ENCODE results near the gene DCUN1D2. TPM values are rescaled to one million over a fixed set of nuclear protein-coding genes. Genes with fewer than 3 reads are reported as not detected.

The DCUN1D2 gene
- total RNA-seq, 2 experiments from 2014 or later = 9.2 to 16.5 TPM

- H3K4me2 ChIP-seq (ENCODE audit: low read length) = peak overlapping the region; percentile 81
- no peak for TF ChIP-seq EZH2phosphoT487 (IDR thresholded peaks at IDR 0.05; ENCODE audit: borderline replicate concordance, low read depth, low read length)
- TF ChIP-seq CTCF (conservative IDR thresholded peaks at IDR 0.05; ENCODE audit: low read length) = no peak
- H2AFZ ChIP-seq (ENCODE audit: low read length) = no peak overlapping the region
- H3K79me2 ChIP-seq (ENCODE audit: insufficient read depth, low read depth, low read length) = peaks cover 12% of the 10 kb centered on the region; the same call in 1 of the 2 replicates
- peak overlapping the region; percentile 100 for H3K27ac ChIP-seq (ENCODE audit: low read depth, low read length, poor library complexity, severe bottlenecking)
- H3K9me3 ChIP-seq (ENCODE audit: low read length) = no peaks in the 10 kb centered on the region
- intact Hi-C loops (cut with micrococcal nuclease; ENCODE audit: unreplicated experiment) = no loop called here
- POLR2A ChIA-PET = no interaction called here
- peaks cover 55% of the 10 kb centered on the region for H3K4me1 ChIP-seq (ENCODE audit: insufficient read depth, low read length, poor library complexity, severe bottlenecking)
- CTCF ChIA-PET (ENCODE audit: unreplicated experiment) = no interaction called here
- peak overlapping the region; percentile 52 for H3K4me3 ChIP-seq (ENCODE audit: low read depth, low read length, poor library complexity, severe bottlenecking)
- no peaks in the 10 kb centered on the region for H4K20me1 ChIP-seq (ENCODE audit: insufficient read depth, low read length)
- peaks cover 20% of the 10 kb centered on the region; the same call in 1 of the 2 replicates for H3K36me3 ChIP-seq (ENCODE audit: insufficient read depth, low read length)
- DNase-seq (ENCODE audit: low spot score) = no peak
- no TSS peak for BruUV-seq (replicated peaks)
- no peaks in the 10 kb centered on the region for H3K9me2 ChIP-seq (ENCODE audit: insufficient read depth, low read length)
These were observed 44.0 kb downstream of the DCUN1D2 start for GRCh38 chr13:113446488-113446854.

GRCh38 chr13:113445791-113446487, 44.6 kb downstream of the DCUN1D2 start:
- POLR2A ChIA-PET = no interaction called here
- H3K36me3 ChIP-seq (ENCODE audit: insufficient read depth, low read length) = peaks cover 20% of the 10 kb centered on the region; the same call in 1 of the 2 replicates
- peaks cover 12% of the 10 kb centered on the region; the same call in 1 of the 2 replicates for H3K79me2 ChIP-seq (ENCODE audit: insufficient read depth, low read depth, low read length)
- peak; percentile 91 for DNase-seq (ENCODE audit: low spot score)
- no peaks in the 10 kb centered on the region for H4K20me1 ChIP-seq (ENCODE audit: insufficient read depth, low read length)
- no peaks in the 10 kb centered on the region for H3K9me2 ChIP-seq (ENCODE audit: insufficient read depth, low read length)
- no peaks in the 10 kb centered on the region for H3K9me3 ChIP-seq (ENCODE audit: low read length)
- H2AFZ ChIP-seq (ENCODE audit: low read length) = peak overlapping the region; percentile 55; the same call in 1 of the 2 replicates
- TF ChIP-seq EZH2phosphoT487 (IDR thresholded peaks at IDR 0.05; ENCODE audit: borderline replicate concordance, low read depth, low read length) = no peak
- TF ChIP-seq CTCF (conservative IDR thresholded peaks at IDR 0.05; ENCODE audit: low read length) = no peak
- peaks cover 55% of the 10 kb centered on the region for H3K4me1 ChIP-seq (ENCODE audit: insufficient read depth, low read length, poor library complexity, severe bottlenecking)
- H3K27ac ChIP-seq (ENCODE audit: low read depth, low read length, poor library complexity, severe bottlenecking) = peak overlapping the region; percentile 100
- peak overlapping the region; percentile 92 for H3K4me2 ChIP-seq (ENCODE audit: low read length)
- CTCF ChIA-PET (ENCODE audit: unreplicated experiment) = no interaction called here
- BruUV-seq (replicated peaks) = no TSS peak
- intact Hi-C loops (cut with micrococcal nuclease; ENCODE audit: unreplicated experiment) = no loop called here
- peak overlapping the region; percentile 55 for H3K4me3 ChIP-seq (ENCODE audit: low read depth, low read length, poor library complexity, severe bottlenecking)

- Histone ChIP-seq H3K9me3 (ENCODE audit: low read length) (no peaks in the 10 kb centered on the region), H3K4me2 (ENCODE audit: low read length) (no peak overlapping the region), H3K4me1 (ENCODE audit: insufficient read depth, low read length, poor library complexity, severe bottlenecking) (peaks cover 43% of the 10 kb centered on the region), H2AFZ (ENCODE audit: low read length) (no peak overlapping the region), H3K4me3 (ENCODE audit: low read depth, low read length, poor library complexity, severe bottlenecking) (no peak overlapping the region), H3K36me3 (ENCODE audit: insufficient read depth, low read length) (peaks cover 20% of the 10 kb centered on the region; the same call in 1 of the 2 replicates), H4K20me1 (ENCODE audit: insufficient read depth, low read length) (no peaks in the 10 kb centered on the region), H3K9me2 (ENCODE audit: insufficient read depth, low read length) (no peaks in the 10 kb centered on the region), H3K79me2 (ENCODE audit: insufficient read depth, low read depth, low read length) (peaks cover 12% of the 10 kb centered on the region; the same call in 1 of the 2 replicates), H3K27ac (ENCODE audit: low read depth, low read length, poor library complexity, severe bottlenecking) (peak overlapping the region; percentile 100)
- TF ChIP-seq CTCF (conservative IDR thresholded peaks at IDR 0.05; ENCODE audit: low read length) = no peak
- TF ChIP-seq EZH2phosphoT487 (IDR thresholded peaks at IDR 0.05; ENCODE audit: borderline replicate concordance, low read depth, low read length) = no peak
- POLR2A ChIA-PET = no interaction called here
- intact Hi-C loops (cut with micrococcal nuclease; ENCODE audit: unreplicated experiment) = no loop called here
- no TSS peak for BruUV-seq (replicated peaks)
- CTCF ChIA-PET (ENCODE audit: unreplicated experiment) = no interaction called here
- no peak for DNase-seq (ENCODE audit: low spot score)
These were observed 46.5 kb downstream of the DCUN1D2 start for GRCh38 chr13:113443991-113444390.
